GM19395 (cell line): Measurements from ENCODE around the gene KLHL35.

ENCODE experiments used
- ATAC-seq: cut with Tn5 transposase; IDR thresholded peaks from one replicate; pipeline ENCODE4 v1.9.1; 2021; ENCODE audit warnings: mild to moderate bottlenecking, moderate library complexity; ENCODE audit not compliant: unreplicated experiment

The KLHL35 gene

GRCh38 chr11:75432911-75433321 is at the start of gene KLHL35:
Gene KLHL35 (minus strand): TSS chr11:75433203. CDS start chr11:75430629, 2,574 bp downstream.
- ATAC-seq: no peak

- no peak for ATAC-seq
Observed at GRCh38 chr11:75481922-75482606, 49.1 kb upstream of the KLHL35 start.

DNA sequence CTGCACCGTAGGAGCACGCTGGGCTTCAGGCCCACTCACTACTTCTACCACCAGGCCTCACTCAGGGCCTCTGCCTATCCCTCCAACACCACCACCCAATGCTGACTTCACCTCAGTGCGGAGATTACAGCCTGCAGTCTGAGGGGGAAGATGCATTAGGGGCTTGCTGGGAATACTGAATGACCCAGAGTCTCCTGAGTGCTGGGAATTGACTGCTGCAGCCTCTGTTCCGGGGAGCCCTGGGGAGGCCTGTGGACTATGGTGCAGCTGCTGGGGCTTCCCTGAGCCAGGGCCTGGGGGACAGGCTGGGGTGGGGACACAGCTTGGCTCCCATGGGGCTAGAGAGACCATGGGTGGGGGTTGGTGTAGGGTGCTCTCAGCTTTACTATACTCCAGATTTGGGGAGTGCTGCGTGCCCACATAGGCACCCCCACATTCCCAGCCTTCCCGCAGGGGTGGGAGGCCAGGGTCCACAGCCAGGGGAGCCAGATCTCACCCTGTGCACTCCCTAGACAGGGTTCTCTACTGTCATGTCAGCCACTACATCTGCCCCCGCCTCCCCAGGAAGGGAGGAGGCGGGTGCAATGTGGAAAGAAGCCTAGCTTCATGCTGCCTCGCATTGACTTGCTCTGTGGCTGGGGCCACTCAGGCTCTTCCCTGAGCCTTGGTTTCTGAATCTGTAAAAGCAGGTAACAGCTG is 48.4 kb upstream of the KLHL35 start:
- ATAC-seq: no peak

GRCh38 chr11:75480185-75481175 is 47.5 kb upstream of the KLHL35 start:
- no peak for ATAC-seq

GRCh38 chr11:75479597-75480145 is 46.7 kb upstream of the KLHL35 start:
- ATAC-seq: no peak

- ATAC-seq: no peak
Observed at GRCh38 chr11:75478783-75479596, 46.0 kb upstream of the KLHL35 start.

DNA sequence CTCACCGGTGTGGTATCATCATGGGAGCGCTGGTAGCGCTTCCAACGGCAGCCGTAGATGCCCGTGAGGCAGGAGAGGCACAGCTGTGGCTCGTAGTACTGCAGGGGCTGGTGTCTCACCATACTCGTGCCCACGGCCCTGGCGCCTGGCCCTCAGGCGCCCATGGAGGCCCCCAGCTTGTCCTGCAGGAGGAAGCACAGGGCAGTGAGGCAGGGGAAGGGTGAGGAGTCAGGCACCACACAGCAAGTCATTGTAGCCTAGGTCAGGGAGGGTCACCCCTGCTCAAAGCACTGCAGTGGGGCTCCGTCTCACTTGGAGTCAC is 44.6 kb upstream of the KLHL35 start:
- no peak for ATAC-seq

DNA sequence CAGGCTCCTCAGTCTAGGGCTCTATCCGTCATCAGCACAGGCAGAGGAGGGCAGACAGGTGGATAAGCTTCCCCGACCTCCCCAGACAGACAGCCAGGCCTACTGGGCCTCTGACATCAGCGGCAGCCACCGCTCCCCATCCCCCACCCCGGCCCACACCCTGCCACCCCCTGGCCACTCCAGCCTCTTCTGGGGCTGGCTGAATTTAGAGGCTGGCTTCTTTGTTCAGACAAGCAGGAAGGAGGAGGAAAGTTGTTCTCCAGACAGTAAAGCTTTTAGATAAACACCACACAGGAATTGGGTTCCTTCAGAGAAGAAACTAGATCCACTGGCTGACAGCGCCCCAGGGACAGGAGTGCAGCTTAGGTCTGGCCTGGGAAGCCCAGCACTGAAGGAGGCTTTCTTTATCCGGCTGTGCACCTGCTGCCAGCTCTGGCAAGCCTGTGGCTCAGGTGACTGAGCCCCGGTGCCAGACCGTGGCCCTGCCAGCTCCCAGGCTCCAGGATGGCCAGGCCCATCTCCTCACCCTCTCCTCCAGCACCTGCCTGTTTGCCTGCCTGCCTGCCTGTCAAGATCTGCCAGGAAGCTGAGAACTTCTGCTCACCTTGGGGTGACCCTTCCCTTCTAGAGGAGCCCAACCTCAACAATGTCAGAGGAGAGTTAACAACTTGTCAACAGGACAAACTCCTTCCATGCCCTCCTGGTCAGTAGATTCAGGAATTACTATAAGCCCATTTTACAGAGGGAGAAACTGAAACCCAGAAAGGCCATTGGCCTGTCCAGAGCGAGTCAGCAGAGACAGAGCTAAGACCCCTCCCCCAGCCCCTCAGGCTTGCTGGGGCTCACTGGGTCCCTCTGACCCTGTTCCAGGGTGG is 44.0 kb upstream of the KLHL35 start:
- ATAC-seq: no peak

GRCh38 chr11:75475767-75476650 is 43.0 kb upstream of the KLHL35 start:
- no peak for ATAC-seq

- ATAC-seq: no peak
Observed at GRCh38 chr11:75474878-75475766, 42.1 kb upstream of the KLHL35 start.

DNA sequence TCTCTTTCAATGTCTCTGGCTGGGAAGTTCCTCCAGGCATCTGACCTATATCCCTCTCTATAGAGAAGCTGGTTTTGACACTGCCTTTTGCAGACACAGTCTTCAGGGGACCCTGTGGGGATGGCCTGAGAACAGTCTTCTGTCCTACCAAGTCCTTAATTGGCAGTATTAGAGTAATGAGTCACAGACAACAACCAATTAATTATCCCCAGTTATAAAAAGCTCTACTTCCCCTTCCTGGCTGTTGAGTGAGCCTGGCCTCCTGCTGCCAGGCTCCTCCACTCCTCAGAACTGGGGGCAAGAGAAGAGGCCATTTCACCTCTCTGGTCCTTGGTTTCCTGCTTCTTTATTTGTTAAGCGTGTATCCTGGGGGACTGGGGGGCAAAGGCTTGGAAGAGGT is 41.2 kb upstream of the KLHL35 start:
- ATAC-seq: no peak

DNA sequence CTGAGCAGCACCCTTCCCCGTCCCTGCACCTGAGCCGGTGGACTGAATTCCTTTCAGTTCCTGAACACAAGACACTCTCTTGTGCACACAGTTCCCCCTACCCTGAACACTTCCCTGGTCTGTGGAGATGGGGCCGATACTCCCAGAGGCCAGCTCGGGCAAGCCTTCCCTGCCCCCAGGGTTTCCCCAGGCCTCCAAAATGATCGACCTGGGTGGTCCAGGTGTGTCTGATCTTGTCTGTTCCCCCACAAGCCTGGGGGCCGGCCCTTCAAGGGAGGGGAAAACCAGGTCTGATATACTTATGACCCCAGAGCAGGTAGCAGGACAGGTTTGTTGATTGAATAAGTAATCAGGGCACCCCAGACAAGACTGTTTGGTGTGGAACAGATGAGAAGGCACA is 40.7 kb upstream of the KLHL35 start:
- no peak for ATAC-seq

DNA sequence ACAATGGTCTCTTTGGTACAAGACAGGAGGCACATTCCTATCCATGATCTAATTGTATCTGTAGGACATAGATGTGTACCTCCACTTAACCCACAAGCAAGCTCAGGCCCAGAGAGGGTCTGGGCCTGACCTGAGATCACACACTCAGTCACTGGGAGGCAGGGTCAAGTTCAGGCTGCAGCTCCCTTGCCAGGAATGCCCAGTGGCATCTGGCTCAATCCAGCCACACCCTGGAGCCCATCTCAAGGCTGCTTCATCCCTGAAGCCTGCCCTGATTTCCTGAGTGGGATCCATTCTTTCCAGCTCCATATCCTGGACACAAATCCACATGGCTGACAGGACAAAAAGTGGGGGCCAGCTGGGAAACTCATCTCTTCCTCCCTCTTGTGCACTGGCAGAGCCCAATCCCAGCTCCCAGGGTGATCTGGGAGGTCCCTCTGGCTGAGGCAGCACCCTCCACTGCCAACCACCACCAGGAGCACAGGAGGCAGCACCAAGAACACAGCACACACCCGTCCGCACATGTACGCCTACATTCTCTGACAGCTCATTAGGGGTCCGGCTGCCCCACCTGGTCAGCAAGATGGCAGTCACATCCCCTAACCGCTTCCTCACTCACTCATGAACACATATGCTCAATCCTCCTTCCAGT is 39.2 kb upstream of the KLHL35 start:
- no peak for ATAC-seq

GRCh38 chr11:75471176-75471973 is 38.4 kb upstream of the KLHL35 start:
- no peak for ATAC-seq

- ATAC-seq: no peak
Observed at GRCh38 chr11:75470476-75471080, 37.6 kb upstream of the KLHL35 start.
